ENCODE data around the gene MRPL48. TPM values are rescaled to one million over a fixed set of nuclear protein-coding genes. Genes with fewer than 3 reads are reported as not detected.

Gene MRPL48
- 10 to 100 TPM; 12.6 to 22.7 TPM for total RNA-seq
- 10 to 100 TPM; 17.3 to 34.1 TPM for polyA plus RNA-seq

DNA sequence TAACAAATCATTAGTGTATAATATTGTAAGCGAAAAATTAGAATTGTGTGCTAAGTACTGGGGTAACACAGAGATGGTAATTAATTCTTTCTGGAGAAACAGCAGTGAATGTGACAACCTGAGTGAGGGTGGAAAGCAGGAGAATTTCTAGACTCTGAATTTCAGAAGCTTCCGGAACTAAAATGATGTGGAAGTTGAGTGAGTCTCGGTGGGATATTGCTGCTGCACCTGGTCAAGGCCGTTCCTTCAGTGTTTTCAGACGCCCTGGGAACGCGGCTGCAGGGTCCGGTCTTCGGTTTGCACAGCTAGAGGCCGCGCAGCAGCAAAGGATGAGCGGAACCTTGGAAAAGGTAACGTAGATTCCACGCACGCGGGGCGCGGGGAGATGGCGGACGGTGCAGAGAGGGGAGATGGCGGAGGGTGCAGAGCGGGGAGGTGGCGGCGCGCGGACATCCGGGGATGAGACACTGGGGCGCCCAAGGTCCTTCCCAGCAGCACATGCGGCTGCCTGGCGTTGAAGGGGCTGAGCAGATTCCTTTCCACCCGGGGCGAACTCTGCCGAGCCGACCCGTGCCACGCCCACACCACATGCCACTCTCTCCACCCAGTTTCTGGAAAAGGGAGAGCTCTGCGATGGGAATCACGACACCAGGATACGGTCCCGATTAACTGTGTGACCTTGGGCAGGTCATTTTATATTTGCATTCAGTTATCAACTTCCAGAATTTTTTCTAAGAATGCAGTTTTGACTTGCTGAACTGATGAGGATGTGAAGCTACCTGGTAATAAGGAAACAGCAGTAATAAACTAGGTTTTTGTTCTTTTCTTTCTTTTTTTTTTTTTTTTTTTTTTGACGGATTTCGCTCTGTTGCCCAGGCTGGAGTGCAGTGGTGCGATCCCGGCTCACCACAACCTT is at the start of gene MRPL48:
Gene MRPL48 (plus strand): TSS at position 232 of the 916 bp plus-strand sequence. CDS start 98 bp downstream, at position 330.
- Histone ChIP-seq H3K4me3 (ENCODE audit: low read depth in 1 of 3, low read length in 3 of 3) (peak within 1 kb of the TSS; percentile 68 to 97 (median 88)), H3K36me3 (ENCODE audit: control insufficient read depth in 4 of 4, insufficient read depth in 3 of 4, low read depth in 1 of 4, low read length in 3 of 4) (no peaks in the 10 kb centered on the region), H3K27ac (ENCODE audit: low read depth in 1 of 2, low read length in 2 of 2) (peak within 1 kb of the TSS; percentile 97 to 98), H3K27me3 (ENCODE audit: control insufficient read depth in 4 of 4, insufficient read depth in 4 of 4, low read length in 3 of 4) (no peaks in the 10 kb centered on the region), H3K9ac (ENCODE audit: low read depth in 1 of 2, low read length in 2 of 2) (peak within 1 kb of the TSS; percentile 44 to 100), H3K4me1 (ENCODE audit: control insufficient read depth in 4 of 4, insufficient read depth in 4 of 4, low read length in 3 of 4) (peaks cover 0 to 4% (median 0%) of the 10 kb centered on the region in 4 donors), H3K9me3 (ENCODE audit: control insufficient read depth in 4 of 4, low read length in 3 of 4) (no peaks in the 10 kb centered on the region)
- 3% methylated on average over 44 of the region's 44 CpGs for WGBS
- DNase-seq (ENCODE audit: low spot score): peak; percentile 88
- TF ChIP-seq FOXA2 (IDR thresholded peaks at IDR 0.05) (no peak), RXRA (IDR thresholded peaks at IDR 0.05) (peak; percentile 74 to 86), YY1 (IDR thresholded peaks at IDR 0.05) (peak; percentile 97), SP1 (IDR thresholded peaks at IDR 0.05) (peak; percentile 68), JUND (IDR thresholded peaks at IDR 0.05) (peak in 1 of 2 donors; percentile 57), TAF1 (conservative IDR thresholded peaks at IDR 0.05) (peak; percentile 79), HNF4A (conservative IDR thresholded peaks at IDR 0.05) (no peak), RAD21 (IDR thresholded peaks at IDR 0.05) (peak in 1 of 2 donors; percentile 28), EGR1 (IDR thresholded peaks at IDR 0.05; ENCODE audit: low read depth in 2 of 2) (peak; percentile 18 to 46), GABPA (IDR thresholded peaks at IDR 0.05 in 1 of 2, conservative IDR thresholded peaks at IDR 0.05 in 1 of 2) (peak; percentile 80 to 91), FOXA1 (IDR thresholded peaks at IDR 0.05) (peak; percentile 54), HNF4G (IDR thresholded peaks at IDR 0.05) (no peak), NR2F2 (IDR thresholded peaks at IDR 0.05) (peak; percentile 56)
- TF ChIP-seq, protein P1, sequence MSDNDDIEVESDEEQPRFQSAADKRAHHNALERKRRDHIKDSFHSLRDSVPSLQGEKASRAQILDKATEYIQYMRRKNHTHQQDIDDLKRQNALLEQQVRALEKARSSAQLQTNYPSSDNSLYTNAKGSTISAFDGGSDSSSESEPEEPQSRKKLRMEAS (IDR thresholded peaks at IDR 0.05): peak; percentile 89
- TF ChIP-seq, protein P2, sequence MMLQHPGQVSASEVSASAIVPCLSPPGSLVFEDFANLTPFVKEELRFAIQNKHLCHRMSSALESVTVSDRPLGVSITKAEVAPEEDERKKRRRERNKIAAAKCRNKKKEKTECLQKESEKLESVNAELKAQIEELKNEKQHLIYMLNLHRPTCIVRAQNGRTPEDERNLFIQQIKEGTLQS (IDR thresholded peaks at IDR 0.05): no peak
- TF ChIP-seq, protein P3, sequence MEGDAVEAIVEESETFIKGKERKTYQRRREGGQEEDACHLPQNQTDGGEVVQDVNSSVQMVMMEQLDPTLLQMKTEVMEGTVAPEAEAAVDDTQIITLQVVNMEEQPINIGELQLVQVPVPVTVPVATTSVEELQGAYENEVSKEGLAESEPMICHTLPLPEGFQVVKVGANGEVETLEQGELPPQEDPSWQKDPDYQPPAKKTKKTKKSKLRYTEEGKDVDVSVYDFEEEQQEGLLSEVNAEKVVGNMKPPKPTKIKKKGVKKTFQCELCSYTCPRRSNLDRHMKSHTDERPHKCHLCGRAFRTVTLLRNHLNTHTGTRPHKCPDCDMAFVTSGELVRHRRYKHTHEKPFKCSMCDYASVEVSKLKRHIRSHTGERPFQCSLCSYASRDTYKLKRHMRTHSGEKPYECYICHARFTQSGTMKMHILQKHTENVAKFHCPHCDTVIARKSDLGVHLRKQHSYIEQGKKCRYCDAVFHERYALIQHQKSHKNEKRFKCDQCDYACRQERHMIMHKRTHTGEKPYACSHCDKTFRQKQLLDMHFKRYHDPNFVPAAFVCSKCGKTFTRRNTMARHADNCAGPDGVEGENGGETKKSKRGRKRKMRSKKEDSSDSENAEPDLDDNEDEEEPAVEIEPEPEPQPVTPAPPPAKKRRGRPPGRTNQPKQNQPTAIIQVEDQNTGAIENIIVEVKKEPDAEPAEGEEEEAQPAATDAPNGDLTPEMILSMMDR (IDR thresholded peaks at IDR 0.05; ENCODE audit: low read depth, low read length, missing input control): no peak
- TF ChIP-seq, protein P4, sequence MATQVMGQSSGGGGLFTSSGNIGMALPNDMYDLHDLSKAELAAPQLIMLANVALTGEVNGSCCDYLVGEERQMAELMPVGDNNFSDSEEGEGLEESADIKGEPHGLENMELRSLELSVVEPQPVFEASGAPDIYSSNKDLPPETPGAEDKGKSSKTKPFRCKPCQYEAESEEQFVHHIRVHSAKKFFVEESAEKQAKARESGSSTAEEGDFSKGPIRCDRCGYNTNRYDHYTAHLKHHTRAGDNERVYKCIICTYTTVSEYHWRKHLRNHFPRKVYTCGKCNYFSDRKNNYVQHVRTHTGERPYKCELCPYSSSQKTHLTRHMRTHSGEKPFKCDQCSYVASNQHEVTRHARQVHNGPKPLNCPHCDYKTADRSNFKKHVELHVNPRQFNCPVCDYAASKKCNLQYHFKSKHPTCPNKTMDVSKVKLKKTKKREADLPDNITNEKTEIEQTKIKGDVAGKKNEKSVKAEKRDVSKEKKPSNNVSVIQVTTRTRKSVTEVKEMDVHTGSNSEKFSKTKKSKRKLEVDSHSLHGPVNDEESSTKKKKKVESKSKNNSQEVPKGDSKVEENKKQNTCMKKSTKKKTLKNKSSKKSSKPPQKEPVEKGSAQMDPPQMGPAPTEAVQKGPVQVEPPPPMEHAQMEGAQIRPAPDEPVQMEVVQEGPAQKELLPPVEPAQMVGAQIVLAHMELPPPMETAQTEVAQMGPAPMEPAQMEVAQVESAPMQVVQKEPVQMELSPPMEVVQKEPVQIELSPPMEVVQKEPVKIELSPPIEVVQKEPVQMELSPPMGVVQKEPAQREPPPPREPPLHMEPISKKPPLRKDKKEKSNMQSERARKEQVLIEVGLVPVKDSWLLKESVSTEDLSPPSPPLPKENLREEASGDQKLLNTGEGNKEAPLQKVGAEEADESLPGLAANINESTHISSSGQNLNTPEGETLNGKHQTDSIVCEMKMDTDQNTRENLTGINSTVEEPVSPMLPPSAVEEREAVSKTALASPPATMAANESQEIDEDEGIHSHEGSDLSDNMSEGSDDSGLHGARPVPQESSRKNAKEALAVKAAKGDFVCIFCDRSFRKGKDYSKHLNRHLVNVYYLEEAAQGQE (IDR thresholded peaks at IDR 0.05): peak; percentile 86
- TF ChIP-seq, protein P5, sequence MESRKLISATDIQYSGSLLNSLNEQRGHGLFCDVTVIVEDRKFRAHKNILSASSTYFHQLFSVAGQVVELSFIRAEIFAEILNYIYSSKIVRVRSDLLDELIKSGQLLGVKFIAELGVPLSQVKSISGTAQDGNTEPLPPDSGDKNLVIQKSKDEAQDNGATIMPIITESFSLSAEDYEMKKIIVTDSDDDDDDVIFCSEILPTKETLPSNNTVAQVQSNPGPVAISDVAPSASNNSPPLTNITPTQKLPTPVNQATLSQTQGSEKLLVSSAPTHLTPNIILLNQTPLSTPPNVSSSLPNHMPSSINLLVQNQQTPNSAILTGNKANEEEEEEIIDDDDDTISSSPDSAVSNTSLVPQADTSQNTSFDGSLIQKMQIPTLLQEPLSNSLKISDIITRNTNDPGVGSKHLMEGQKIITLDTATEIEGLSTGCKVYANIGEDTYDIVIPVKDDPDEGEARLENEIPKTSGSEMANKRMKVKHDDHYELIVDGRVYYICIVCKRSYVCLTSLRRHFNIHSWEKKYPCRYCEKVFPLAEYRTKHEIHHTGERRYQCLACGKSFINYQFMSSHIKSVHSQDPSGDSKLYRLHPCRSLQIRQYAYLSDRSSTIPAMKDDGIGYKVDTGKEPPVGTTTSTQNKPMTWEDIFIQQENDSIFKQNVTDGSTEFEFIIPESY (IDR thresholded peaks at IDR 0.05): peak; percentile 82
